Measurements from ENCODE around the gene PGLYRP2.

PGLYRP2 gene

GRCh38 chr19:15438577-15438976 lies 40.7 kb downstream of the PGLYRP2 start:
- DNase-seq: no peak

GRCh38 chr19:15438124-15438496 lies 41.2 kb downstream of the PGLYRP2 start:
- DNase-seq: no peak

GRCh38 chr19:15437355-15438123 lies 41.8 kb downstream of the PGLYRP2 start:
- no peak for DNase-seq

GRCh38 chr19:15436826-15437110 lies 42.5 kb downstream of the PGLYRP2 start:
- no peak for DNase-seq

- DNase-seq: no peak
These were observed 43.1 kb downstream of the PGLYRP2 start for GRCh38 chr19:15436012-15436825.

- DNase-seq: no peak
These were observed 45.7 kb downstream of the PGLYRP2 start for GRCh38 chr19:15433519-15434069.

- DNase-seq: peak; percentile 95
These were observed 46.4 kb downstream of the PGLYRP2 start for GRCh38 chr19:15432629-15433518.

GRCh38 chr19:15432018-15432494 lies 47.2 kb downstream of the PGLYRP2 start:
- peak; percentile 53 for DNase-seq

- DNase-seq: no peak
These were observed 47.8 kb downstream of the PGLYRP2 start for GRCh38 chr19:15431396-15432017.

GRCh38 chr19:15430526-15431120 lies 48.7 kb downstream of the PGLYRP2 start:
- DNase-seq: no peak

GRCh38 chr19:15429825-15430467 lies 49.4 kb downstream of the PGLYRP2 start:
- no peak for DNase-seq

- DNase-seq: no peak
These were observed 50.1 kb downstream of the PGLYRP2 start for GRCh38 chr19:15428956-15429824.

- no peak for DNase-seq
These were observed 51.3 kb downstream of the PGLYRP2 start for GRCh38 chr19:15427991-15428471.

- DNase-seq: no peak
These were observed 52.0 kb downstream of the PGLYRP2 start for GRCh38 chr19:15427350-15427700.

GRCh38 chr19:15426485-15427349 lies 52.6 kb downstream of the PGLYRP2 start:
- no peak for DNase-seq

- DNase-seq: no peak
These were observed 53.9 kb downstream of the PGLYRP2 start for GRCh38 chr19:15425321-15425950.

- no peak for DNase-seq
These were observed 54.5 kb downstream of the PGLYRP2 start for GRCh38 chr19:15424692-15425272.

GRCh38 chr19:15424121-15424520 lies 55.2 kb downstream of the PGLYRP2 start:
- no peak for DNase-seq

Measured in stimulated activated CD4-positive, alpha-beta T cell treated with anti-CD3 and anti-CD28 coated beads, Interleukin-15, amount 100 ng/mL, for 24 hours (primary cell).